Endothelial cell of umbilical vein (primary cell): ENCODE results near the gene C1QA. TPM values are rescaled to one million over a fixed set of nuclear protein-coding genes. Genes with fewer than 3 reads are reported as not detected.

Experiments used
- BruUV-seq: library from RNA; stranded (reverse); fragments of 400-500 nt; replicated peaks from 2 replicates; lab custom pipeline; 2021; lab: Mats Ljungman, UMichigan
- CTCF ChIA-PET: fragments of 300-600, 350-600 bp; sonication (Branson Sonifier 250); formaldehyde crosslinking; loops from one replicate; lab custom pipeline; 2021; ENCODE audit warnings: antibody characterized with exemption, inconsistent platforms; lab: Charles Lee
- POLR2A ChIA-PET: fragments of 300-600, 350-600 bp; sonication (Branson Sonifier 250); formaldehyde crosslinking; loops from one replicate; lab custom pipeline; 2021; ENCODE audit warnings: antibody characterized with exemption, inconsistent platforms; lab: Charles Lee
- DNase-seq: peaks from one replicate; pipeline ENCODE4 v3.0.0-alpha.2; 2011; ENCODE audit warnings: low read depth, low spot score
- FAIRE-seq: peaks from 2 replicates; lab custom pipeline; 2011; peaks lifted over from hg19 to GRCh38; lab: Jason Lieb, UNC
- H2AFZ ChIP-seq: 2 replicates; pipeline ENCODE4 v1.6.0; 2012; ENCODE audit warnings: low read depth, low read length, control low read depth, inconsistent platforms
- H3K27ac ChIP-seq: 2 replicates; pipeline ENCODE4 v1.5.1; 2011; ENCODE audit warnings: low read depth, mild to moderate bottlenecking, control low read depth, low read length, moderate library complexity; ENCODE audit not compliant: insufficient read depth
- H3K27me3 ChIP-seq, 2 experiments: 2 replicates each; pipeline versions ENCODE4 v1.6.0 to v1.6.1; 2011; ENCODE audit warnings: low read length in 2 of 2, mixed read lengths in 1 of 2; ENCODE audit not compliant: control insufficient read depth in 2 of 2, insufficient read depth in 2 of 2
- H3K36me3 ChIP-seq, 2 experiments: 2 replicates in 1 of 2; 3 replicates in 1 of 2; pipeline ENCODE4 v1.5.1; 2011; ENCODE audit warnings: low read length in 2 of 2, mild to moderate bottlenecking in 1 of 2, moderate library complexity in 1 of 2; ENCODE audit not compliant: control insufficient read depth in 2 of 2, insufficient read depth in 2 of 2; ENCODE audit errors: extremely low read depth in 1 of 2
- H3K4me1 ChIP-seq: 3 replicates; pipeline ENCODE4 v1.5.1; 2011; ENCODE audit warnings: mild to moderate bottlenecking, low read length; ENCODE audit not compliant: control insufficient read depth, insufficient read depth; ENCODE audit errors: extremely low read depth
- H3K4me2 ChIP-seq: 2 replicates; pipeline ENCODE4 v1.6.1; 2011; ENCODE audit warnings: low read length, control low read depth, mixed read lengths; ENCODE audit not compliant: insufficient read depth
- H3K4me3 ChIP-seq, 3 experiments: fragments of 200-600 bp in 1 of 3; sonication (generic), shearing (Covaris generic) in 1 of 3; replicated peaks in 1 of 3; 2 replicates each; pipeline ENCODE4 v1.5.1; 2011 to 2016; ENCODE audit warnings: control low read depth in 3 of 3, low read length in 3 of 3, mild to moderate bottlenecking in 2 of 3, inconsistent platforms in 1 of 3, low read depth in 1 of 3, moderate library complexity in 1 of 3; ENCODE audit not compliant: insufficient read depth in 1 of 3
- H3K79me2 ChIP-seq: 2 replicates; pipeline ENCODE4 v1.6.0; 2012; ENCODE audit warnings: low read length, inconsistent platforms; ENCODE audit not compliant: control insufficient read depth, insufficient read depth
- H3K9ac ChIP-seq: replicated peaks from 2 replicates; pipeline ENCODE3; 2011; ENCODE audit warnings: low read length, control low read depth; ENCODE audit not compliant: insufficient read depth; ENCODE audit errors: extremely low read depth
- H3K9me1 ChIP-seq: replicated peaks from 3 replicates; pipeline ENCODE4 v1.6.0; 2011; ENCODE audit warnings: mild to moderate bottlenecking, low read length; ENCODE audit not compliant: control insufficient read depth, insufficient read depth; ENCODE audit errors: extremely low read depth
- H3K9me3 ChIP-seq: replicated peaks from 2 replicates; pipeline ENCODE4 v1.5.1; 2012; ENCODE audit warnings: low read length, inconsistent platforms; ENCODE audit not compliant: control insufficient read depth, insufficient read depth
- H4K20me1 ChIP-seq: replicated peaks from 2 replicates; pipeline ENCODE3; 2011; ENCODE audit warnings: mild to moderate bottlenecking, low read length; ENCODE audit not compliant: control insufficient read depth, insufficient read depth; ENCODE audit errors: extremely low read depth
- CTCF ChIP-seq, 2 donors: IDR thresholded peaks; 1 replicate in 1 of 2; 2 replicates in 1 of 2; pipeline ENCODE4 v1.5.1; 2011; ENCODE audit warnings: low read length in 2 of 2, mild to moderate bottlenecking in 2 of 2, moderate library complexity in 2 of 2, control low read depth in 1 of 2, inconsistent platforms in 1 of 2, low read depth in 1 of 2; ENCODE audit not compliant: insufficient read depth in 1 of 2; ENCODE audit errors: extremely low read depth in 1 of 2
- EZH2 ChIP-seq: IDR thresholded peaks from 2 replicates; pipeline ENCODE4 v1.6.1; 2012; ENCODE audit warnings: borderline replicate concordance, low read depth, mild to moderate bottlenecking, moderate library complexity, low read length, inconsistent platforms; ENCODE audit not compliant: severe bottlenecking
- FOS ChIP-seq: IDR thresholded peaks from 2 replicates; pipeline ENCODE4 v1.6.1; 2011; ENCODE audit warnings: mild to moderate bottlenecking, low read length, moderate library complexity, borderline replicate concordance; ENCODE audit not compliant: insufficient read depth
- GATA2 ChIP-seq: IDR thresholded peaks from 2 replicates; pipeline ENCODE4 v1.7.0; 2011; ENCODE audit warnings: low read depth, mild to moderate bottlenecking, moderate library complexity, mixed read lengths, low read length; ENCODE audit not compliant: insufficient read length, insufficient read depth
- JUN ChIP-seq: IDR thresholded peaks from 2 replicates; pipeline ENCODE4 v1.6.1; 2011; ENCODE audit warnings: borderline replicate concordance, low read depth; ENCODE audit not compliant: insufficient read length, insufficient read depth
- MAX ChIP-seq: IDR thresholded peaks from 2 replicates; pipeline ENCODE4 v1.6.1; 2011; ENCODE audit not compliant: insufficient read depth, insufficient read length
- MYC ChIP-seq: IDR thresholded peaks from one replicate; pipeline ENCODE4 v1.6.1; 2011; ENCODE audit warnings: mild to moderate bottlenecking, low read depth, low read length
- POLR2A ChIP-seq: IDR thresholded peaks from 2 replicates; pipeline ENCODE4 v1.6.1; 2012; ENCODE audit warnings: low read depth, mild to moderate bottlenecking, control low read depth, low read length
- POLR2AphosphoS5 ChIP-seq: IDR thresholded peaks from 2 replicates; pipeline ENCODE4 v1.6.1; 2012; ENCODE audit warnings: low read depth, mild to moderate bottlenecking, control low read depth, low read length, moderate library complexity; ENCODE audit not compliant: insufficient read depth
- dilution Hi-C: fragments of 300-500 bp; cut with MboI; formaldehyde crosslinking; loops from one replicate; pipeline ENCODE4 v1.15.0; 2019; ENCODE audit warnings: low sequenced_read_pairs; ENCODE audit not compliant: extremely low pct_ligation_motif_present
- intact Hi-C: fragments of 100-400 bp; cut with micrococcal nuclease; formaldehyde crosslinking; loops from one replicate; pipeline ENCODE4 v1.10.0; 2022
- polyA plus RNA-seq, 4 experiments: library from polyadenylated mRNA; depleted of rRNA in 3 of 4; stranded (reverse) in 3 of 4; unstranded in 1 of 4; fragments of >200 nt; gene quantifications; 2 replicates each; pipeline versions ENCODE4 v1.2.1 to v1.2.3, GENCODE V29; 2011 to 2012; ENCODE audit warnings: missing spikeins in 1 of 4
- total RNA-seq: library from RNA; stranded (reverse); gene quantifications from 2 replicates; pipeline ENCODE4 v1.2.3, GENCODE V29; 2021

Gene C1QA
- total and polyA plus RNA-seq, 2 donors (not counting 3 experiments of a cell fraction or from before 2014, with no cell fraction given), result not detected

- FAIRE-seq (no peak), DNase-seq (no peak)
- Histone ChIP-seq H3K4me2 (no peak overlapping the region), H2AFZ (no peak overlapping the region), H3K79me2 (no peaks in the 10 kb centered on the region), H3K27ac (no peak overlapping the region), H3K9me1 (no peaks in the 10 kb centered on the region), H3K4me3 (no peak overlapping the region), H3K4me1 (no peaks in the 10 kb centered on the region), H3K9ac (no peak overlapping the region), H4K20me1 (no peaks in the 10 kb centered on the region), H3K27me3 (peaks cover 0 to 5% of the 10 kb centered on the region in 2 experiments), H3K9me3 (no peaks in the 10 kb centered on the region), H3K36me3 (no peaks in the 10 kb centered on the region)
- ChIA-PET CTCF (no interaction called here), POLR2A (no interaction called here)
- intact Hi-C loops, result no loop called here
- no TSS peak for BruUV-seq
- dilution Hi-C loops, result no loop called here
- no peak for TF ChIP-seq CTCF (IDR thresholded peaks at IDR 0.05; ENCODE audit: extremely low read depth in 1 of 2, insufficient read depth in 1 of 2, low read depth in 1 of 2, low read length in 2 of 2)
- TF ChIP-seq GATA2, result no peak
- TF ChIP-seq POLR2AphosphoS5, result no peak
- TF ChIP-seq POLR2A, result no peak
- no peak for TF ChIP-seq JUN
- TF ChIP-seq EZH2, result no peak
- TF ChIP-seq FOS, result no peak
- no peak for TF ChIP-seq MYC
- no peak for TF ChIP-seq MAX
Measured at GRCh38 chr1:22637907-22638445, 1.5 kb downstream of the C1QA start.
